Measurements from ENCODE around the gene PHF13.
"Not testable (repeated sequence)": the region's sequence is repeated elsewhere in the genome, so short reads cannot be mapped to it uniquely, and the experiment has no call there.

The PHF13 gene

DNA sequence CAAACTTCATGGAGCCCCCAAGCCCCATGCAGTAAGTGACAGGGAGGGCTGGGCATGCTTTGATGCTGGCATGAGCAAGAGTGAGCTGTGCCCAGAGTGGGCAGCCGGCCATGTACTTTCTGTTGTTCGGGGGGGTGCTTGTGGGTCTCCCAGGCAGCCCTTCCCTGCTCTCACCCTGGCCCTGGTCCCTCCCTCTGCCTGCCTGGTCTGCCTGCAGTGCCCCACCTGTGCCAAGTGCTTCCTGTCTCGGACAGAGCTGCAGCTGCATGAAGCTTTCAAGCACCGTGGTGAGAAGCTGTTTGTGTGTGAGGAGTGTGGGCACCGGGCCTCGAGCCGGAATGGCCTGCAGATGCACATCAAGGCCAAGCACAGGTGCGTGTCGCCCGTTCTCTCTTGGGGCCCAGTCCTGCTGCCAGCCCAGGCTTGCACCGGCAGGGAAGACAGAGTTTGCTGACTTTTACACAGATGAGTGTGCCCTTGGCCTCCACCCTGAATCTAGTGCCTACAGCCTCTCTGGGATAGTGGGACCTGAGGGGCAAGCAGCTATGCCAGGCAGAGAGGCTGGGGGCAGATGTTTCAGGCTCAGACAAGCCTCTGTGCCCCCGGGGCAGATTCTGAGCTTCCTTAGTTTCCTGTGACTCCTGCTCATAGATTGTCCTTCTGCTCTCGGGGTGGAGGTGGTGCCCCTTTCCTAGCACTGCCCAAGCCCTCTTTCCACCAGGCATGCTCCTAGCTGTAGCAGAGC is 26.1 kb upstream of the PHF13 start:
- DNase-seq = no peak

DNA sequence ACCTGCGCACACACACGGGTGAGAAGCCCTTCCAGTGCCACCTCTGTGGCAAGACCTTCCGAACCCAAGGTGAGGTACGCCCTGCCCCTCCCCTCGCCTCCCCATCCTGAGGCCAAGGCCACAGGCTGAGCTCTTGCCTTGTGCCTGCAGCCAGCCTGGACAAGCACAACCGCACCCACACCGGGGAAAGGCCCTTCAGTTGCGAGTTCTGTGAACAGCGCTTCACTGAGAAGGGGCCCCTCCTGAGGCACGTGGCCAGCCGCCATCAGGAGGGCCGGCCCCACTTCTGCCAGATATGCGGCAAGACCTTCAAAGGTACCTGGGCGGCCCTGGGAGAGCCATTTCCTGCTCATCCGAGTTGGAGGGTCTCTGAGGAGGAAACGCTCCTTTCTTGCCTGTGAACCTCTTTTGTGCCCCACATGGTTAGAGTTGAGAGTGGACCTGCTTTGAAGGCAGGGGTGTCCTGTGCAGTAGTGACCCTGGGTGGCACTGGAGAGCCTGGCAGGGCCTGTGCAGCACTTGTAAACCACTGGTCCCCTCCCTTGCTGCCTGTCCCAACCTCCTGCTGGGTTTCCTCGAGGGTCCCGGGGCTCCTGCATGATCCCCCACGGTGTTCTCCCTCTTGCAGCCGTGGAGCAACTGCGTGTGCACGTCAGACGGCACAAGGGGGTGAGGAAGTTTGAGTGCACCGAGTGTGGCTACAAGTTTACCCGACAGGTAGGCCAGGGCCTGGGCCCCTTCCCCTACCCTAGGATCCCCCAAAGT is 25.2 kb upstream of the PHF13 start:
- no peak for DNase-seq

DNA sequence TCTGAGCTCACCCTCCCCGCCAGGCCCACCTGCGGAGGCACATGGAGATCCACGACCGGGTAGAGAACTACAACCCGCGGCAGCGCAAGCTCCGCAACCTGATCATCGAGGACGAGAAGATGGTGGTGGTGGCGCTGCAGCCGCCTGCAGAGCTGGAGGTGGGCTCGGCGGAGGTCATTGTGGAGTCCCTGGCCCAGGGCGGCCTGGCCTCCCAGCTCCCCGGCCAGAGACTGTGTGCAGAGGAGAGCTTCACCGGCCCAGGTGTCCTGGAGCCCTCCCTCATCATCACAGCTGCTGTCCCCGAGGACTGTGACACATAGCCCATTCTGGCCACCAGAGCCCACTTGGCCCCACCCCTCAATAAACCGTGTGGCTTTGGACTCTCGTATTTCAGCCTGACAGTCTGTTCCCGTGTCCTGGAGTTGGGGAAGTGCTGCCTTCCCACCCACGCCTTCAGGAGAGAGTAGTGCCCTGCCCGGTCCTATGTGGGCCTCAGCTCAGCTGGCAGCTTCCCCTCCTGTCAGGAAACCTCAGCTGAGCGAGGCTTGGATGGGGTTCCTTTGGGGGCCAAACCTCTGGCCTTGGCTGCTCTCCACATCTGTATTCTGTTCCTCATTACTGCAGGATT is 24.5 kb upstream of the PHF13 start:
- no peak for DNase-seq

DNA sequence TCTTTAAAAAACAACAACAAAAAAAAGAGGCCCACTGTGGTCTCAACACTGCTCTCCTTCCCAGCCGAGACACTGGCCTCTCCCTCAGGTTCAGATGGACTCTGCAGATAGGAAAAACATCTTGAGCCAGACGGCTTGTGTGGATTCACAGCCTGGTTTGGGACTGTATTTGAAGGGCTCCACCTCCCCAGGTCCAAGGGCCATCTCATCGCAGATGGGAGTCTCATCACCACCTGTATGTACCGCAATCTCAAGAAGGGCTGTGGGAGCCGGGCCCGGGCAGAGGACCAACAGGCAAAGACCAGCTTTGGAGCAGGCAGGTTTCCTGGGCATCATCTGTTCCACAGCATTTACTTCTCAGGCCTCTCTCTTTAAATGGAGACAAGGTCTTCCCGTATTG is 23.5 kb upstream of the PHF13 start:
- DNase-seq = no peak

DNA sequence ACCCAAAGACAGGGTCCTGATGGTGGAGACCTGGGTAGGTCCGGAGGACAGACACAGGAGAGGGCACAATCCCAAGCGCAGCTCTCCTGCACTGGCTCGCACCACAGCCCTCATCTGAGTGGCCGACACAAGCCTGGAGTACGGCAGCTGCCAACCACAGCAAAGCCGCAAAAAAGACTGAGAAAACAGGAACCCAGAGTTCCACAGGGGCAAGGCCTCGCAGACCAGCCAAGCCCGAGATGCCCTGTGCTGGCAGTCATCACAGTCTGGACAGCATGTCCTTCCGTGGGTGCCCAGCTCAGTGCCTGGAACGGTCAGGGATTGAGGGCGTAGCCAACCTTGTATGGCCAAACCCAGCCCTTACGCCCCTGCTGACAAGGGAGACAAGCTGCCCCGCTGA is 22.3 kb upstream of the PHF13 start:
- no peak for DNase-seq

DNA sequence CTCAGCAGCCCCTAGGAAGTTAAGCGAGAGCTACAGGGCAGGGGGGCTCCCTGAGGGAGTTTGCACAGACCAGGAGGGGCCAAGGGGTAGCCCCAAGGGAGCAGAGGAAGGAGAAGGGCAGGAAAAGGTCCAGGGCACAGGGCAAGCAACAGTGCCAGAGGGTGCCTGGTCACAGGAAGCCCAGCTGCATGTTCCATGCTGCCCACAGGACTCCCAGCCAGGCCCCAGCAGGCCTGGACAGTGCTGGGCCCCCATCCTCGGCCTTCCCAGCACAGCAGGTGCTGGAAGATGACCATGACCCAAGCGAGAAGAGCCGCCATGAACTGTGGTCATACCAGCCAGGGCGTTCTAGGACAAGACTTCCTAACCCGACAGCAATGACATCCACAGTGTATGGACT is 21.9 kb upstream of the PHF13 start:
- DNase-seq = no peak

DNA sequence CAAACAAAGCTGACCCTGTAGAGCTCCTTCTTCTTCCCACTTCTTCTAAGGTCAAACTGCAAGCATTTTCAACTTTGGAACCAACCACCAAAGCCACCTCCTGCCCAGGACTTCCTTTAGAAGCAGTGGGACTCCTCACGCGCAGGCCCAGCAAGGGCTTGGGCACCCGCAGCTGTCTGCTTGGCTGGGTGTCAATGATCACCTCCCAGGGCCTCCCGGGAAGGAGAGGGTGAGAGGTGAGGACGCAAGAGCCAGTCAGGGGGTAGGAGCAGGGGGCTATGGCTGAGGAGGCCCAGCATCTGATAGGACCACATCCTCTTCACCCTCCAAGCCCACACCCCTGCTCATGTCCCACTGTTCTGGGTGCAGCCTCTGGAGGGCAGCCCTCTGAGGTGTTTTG is 21.1 kb upstream of the PHF13 start:
- DNase-seq = no peak

DNA sequence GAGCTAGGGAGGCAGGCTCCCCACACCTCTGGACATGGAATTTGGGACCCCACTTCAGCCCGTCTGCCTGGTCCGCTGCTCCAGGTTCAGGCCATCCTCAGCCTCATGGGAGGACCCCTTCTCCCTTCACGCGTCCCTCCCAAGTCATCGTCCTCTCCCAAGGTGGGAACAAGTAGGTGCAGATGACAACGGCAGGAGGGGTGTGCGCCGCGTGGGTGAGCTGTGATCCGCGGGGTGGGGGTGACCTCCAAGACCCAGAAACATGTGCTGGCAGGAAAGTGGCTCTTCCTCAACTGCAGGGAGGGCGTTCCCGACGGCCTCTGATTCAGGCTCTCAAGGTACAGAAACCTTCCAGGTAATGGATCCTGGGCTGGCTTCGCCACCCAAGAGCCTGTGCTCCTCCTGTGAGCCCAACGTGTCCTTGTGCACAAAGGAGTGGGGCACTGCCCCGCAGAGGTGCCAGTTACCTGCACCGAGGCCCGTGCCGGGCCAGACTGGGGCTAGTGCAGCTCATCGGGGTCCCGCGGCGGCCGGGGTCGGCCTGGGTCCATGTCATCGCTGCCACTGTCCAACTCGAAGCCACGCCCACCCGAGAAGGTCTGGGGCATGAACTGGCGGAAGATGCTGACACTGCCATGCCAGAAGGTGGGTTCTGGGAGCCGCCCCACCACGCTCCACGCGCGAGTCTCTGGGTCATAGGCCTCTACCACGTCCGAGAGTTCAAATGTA is 20.5 kb upstream of the PHF13 start:
- no peak for DNase-seq

DNA sequence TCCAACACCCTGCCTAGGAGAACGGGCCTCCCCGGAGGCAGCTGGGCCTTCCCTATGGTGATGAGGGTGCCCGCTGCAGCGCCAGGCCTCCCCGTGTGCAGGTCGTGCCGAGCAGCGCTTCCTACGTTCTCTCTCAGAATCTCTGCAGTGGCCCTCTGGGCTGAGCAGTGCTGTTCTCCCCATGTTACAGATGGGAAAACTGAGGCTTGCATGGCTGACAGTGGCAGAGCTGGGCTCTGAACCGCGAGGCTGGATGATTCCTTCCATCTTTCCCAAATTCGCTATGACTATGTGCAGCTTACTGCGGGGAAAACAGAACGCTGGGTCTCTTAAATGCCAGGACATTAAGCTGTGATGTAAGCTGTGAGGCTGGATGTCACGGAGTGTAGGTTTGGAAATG is 19.7 kb upstream of the PHF13 start:
- no peak for DNase-seq

DNA sequence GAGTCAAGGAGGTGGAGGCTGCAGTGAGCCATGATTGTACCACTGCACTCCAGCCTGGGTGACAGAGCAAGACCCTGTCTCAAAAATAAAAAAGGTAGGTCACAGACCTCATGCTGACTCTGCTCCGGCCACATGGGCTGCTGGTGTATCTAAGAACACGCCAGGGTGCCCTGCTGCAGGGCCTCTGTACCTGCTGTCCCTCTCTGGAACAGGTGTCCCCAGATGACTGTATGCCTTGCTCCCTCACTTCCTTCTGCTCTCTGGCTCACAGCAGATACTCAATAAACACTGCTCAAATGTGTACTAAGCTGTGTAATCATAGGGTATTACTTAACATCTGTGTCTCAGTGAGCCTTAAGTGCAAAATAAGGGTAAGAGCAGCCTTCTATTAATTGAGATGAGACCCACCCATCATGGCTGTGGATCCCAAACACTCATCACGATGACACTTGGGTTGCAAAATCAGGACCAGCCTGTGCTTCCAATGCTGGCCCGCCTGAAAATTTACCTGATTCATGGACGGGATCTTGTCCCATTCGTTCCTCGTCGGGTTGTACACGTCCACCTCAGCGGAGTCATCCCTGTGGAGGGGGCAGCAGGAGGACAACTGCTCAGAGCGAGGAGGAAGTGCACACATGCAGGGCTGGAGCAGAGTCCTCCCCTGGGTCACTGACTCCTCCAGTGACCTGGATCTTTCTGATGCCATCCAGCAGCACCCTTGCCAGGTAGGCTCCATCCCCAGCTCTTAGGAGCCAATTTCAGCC is 18.4 kb upstream of the PHF13 start:
- no peak for DNase-seq

DNA sequence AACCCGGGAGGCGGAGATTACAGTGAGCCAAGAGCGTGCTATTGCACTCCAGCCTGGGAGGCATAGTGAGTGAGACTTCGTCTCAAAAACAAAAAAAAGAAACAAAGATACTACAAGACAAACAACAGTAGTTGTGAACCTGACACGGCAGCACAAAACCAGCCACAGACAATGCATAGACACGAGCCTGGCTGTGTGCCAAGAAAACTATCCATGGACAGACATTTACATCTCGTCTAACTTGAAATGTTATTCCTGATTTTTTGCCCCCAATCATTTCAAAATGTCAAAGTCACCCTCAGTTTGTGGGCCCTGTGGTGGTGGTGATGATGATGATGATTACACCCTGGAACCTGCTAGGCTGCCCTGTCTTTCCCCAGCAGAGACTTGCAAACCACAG is 17.2 kb upstream of the PHF13 start:
- no peak for DNase-seq

DNA sequence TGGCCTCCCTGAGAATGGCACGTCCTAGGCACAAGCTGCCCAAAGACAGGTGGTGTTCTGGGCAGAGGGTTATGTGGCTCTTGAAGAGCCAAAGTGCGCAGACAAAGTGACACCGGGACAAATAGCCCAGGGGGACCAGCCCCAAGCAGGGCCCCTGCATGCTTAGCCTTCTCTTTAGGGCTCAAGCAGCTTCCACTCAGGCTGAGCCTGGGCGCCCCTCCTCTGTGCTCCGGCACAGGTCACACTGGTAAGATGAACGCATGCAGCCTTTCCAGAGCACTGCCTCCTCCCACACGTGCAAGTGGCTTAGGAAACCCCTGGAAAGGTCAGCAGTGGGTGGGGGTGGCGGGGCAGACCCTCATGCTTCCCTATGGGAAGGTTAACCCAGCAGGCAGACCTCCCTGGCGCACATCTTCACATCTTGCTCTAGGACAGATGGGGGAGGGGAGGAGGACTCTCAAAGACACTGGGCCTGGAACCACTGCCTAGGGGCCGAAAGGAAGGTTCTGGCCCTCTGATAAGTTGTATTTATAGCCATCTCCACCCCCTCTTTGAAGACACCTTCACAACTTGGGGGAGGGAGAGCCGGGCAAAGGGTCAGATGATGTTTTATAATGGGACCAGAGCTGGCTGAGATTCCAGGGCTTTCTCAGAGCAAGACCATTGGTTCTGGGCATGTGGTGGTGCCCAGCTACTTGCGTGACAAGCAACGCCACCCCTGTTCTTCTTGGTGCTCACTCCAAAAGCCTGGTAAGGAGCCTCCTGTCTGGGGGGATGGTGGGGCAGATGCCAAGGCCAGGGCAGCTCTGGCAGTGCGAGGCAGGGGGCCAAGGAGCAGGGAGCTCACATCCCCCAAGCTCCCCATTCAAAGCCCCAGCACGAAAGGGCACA is 16.4 kb upstream of the PHF13 start:
- DNase-seq = no peak

DNA sequence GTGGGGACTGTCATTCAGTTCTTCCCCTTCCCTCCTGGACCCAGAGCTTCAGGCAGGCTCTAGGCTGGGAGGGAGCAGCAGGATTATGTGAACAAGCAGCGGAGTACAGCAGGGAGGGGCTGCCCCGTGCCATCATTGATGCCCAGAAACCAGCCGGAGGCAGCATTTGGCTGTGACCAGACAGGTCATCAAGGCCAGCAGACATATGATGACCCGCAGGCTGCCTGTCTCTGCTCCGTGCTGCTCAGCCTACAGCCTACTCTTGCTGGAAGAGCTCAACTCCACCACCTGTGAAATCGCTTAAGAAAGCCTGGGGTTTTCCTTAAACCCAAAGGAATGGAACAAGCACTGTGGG is 15.8 kb upstream of the PHF13 start:
- no peak for DNase-seq

DNA sequence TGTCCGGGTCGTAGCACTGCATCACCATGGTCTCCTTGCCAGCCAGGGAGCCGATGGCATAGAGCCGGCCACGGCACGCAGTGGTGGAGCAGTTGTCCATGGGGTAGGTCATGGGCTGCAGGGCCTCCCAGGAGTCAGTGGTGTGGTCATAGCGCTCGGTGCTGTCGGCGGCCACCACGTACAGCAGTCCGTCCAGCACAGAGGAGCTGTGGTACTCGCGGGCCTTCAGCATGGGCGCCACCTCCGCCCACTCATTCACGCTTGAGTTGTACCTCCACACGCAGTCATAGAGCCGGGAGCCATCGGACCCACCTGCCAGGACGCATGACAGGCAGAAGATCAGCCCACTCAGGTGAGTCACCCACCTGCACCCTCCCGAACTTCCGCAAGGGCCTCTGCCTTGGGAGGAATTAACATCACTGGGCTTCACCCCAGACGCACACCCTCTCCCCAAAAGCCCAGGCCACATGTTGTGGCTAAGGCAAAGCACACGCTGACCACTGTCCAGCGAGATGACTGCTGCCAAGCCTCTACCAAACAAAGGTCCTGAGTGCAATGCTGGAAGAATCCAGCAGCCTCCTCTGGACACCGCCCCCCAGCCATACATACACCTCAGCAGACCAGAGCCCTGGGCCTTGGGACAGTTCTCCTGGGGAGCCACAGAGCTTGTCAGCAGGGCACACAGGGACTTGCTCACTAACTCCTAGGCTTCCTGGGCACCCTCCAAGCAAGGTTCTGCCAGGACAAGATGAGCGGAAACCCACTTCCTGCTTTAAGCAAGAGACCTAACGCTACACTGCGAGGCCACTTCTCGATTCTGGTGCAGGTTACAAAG is 14.2 kb upstream of the PHF13 start:
- no peak for DNase-seq

DNA sequence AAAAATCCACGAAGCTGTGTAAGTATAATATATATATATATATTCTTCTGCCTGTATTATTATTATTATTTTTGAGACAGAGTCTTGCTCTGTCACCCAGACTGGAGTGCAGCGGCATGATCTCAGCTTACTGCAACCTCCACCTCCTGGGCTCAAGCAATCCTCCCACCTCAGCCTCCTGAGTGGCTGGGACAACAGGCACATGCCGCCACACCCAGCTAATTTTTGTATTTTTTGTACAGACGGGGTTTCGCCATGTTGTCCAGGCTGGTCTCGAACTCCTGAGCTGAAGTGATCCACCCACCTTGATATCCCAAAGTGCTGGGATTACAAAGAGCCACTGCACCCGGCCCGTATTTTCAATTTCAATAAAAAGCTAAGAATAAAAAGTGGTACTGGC is 13.5 kb upstream of the PHF13 start:
- DNase-seq = not testable (repeated sequence)

DNA sequence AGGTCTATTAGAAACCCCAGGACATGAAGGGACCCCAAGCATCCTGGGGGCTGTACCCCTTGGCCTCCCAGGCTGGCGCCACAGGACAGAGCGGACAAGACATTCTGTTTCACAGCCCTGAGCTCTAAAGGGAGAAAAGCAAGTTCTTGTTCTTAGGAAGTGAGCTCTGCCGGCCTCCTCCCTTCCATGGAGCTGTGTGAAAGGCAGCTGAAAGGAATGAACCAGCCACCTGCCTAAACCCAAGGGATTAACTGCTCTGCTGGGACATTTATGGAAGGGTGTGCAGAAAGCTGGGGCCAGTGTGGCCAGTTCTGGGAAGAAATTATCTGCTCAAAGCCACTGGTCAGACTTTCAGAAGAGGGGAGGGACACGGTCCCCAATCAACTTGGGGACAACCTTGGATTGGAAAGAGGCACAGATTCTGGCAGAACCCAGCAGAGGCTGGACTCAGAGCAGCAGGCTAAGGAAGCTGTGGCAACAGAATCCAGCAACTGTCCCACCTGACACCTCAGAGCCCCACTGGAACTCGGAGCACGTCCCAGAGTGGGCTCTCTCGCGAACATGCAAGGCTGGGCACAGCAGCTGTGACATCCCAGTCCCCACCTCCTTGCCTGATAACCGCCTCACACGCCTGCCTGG is 13.0 kb upstream of the PHF13 start:
- DNase-seq = no peak

DNA sequence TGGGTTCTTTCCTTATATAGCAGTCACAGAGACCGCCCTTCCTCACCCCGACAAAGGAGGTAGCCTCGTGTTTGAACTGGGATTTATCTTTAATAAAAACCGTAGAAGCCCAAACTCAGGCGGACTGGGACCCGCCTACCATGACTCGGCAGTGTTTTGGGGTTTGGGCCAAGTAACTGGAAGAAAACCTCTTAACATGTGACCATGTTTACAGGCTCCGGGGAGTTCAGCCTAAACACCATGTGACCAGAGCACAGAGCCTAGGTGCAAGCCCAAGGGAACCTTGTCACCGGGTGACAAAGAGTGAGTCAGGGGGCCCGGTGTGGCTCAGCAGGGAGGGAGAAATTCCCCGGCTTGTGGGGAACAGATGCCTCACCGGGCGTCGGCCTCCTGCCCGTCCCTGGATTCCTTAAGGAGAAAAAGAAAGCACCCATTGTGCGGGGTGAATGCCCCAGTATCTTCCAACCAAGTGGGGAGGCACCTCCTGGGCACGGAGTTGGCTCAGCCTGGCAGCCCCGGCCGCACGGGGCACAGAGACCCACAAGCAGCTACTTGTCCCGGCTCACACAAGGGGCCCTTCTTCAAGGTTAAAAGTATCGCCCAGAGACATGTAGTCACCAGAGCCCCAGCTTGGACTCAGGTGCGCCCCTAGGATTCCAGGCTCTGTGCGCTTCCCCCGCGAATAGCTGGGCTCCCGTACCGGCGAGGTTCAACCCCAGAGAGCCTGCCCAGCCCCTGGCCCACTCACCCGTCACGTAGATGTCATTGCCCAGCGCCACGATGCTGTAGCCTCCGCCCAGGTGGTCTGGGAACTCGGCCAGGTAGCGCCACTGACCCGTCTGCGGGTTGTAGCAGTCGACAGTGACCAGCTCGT is 12.2 kb upstream of the PHF13 start:
- DNase-seq = peak; percentile 66

DNA sequence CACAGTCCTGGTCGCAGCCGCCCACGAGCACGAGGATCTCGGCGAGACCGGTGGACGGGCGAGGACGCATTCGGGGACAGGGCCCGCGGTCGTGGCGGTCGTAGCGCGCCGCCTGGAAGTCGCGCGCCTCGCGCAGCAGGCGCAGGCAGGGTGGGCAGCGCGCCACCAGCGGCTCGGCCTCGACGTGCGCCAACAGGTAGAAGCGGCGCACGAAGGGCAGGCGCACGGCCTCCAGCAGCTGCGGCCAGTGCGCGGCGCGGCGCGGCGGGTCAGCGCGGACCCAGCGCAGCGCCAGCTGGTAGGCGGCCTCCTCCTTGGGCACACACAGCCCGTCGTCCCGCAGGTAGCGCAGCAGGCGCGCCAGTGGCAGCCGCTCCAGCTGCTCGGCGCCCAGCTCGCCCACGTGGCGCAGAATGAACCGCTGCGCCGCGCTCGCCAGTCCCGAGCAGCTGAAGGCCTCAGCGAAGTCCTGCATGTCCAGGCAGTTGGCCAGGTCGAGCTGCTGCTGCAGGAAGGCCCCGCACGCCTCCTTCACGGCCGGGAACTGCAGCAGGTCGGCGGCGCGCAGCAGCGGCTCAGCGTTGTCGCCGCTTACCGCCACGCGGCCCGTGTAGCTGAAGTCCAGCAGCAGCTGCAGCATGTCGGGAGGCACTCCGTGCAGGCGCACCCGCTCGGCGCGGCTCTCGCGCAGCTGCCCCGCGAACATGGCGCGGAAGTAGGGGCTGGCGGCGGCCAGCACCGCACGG is 11.4 kb upstream of the PHF13 start:
- DNase-seq = peak; percentile 90
